Measurements from ENCODE around the gene ABHD12B.

DNA sequence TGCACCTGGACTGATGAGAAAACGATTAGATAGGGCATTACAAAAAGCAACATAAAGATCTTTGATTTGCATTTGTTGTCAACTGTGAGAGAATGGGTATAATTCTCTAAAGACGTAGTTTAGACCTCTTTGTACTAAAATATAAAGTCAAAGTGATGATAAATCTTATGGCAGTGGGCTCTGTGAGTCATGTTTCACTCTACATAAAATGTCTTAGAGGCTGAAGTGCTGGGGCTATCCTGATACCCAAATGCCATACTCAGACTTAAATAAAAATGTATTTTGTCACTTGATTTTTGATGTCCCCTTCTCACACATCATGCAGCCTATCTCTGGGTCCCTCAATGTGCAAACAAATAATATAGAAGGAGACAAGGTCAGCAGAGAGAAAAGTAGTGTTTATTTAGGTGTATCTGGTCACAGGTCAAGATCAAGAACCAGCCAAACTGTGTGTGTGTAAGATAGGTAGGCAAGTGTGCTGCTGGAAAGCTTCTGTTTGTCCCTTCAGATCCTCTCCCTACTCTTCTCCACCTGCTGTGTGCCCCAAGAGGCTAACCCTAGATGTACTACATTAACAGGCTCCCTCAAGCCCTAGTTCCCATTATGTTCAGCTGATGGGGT, 33.9 kb upstream of the ABHD12B start:
- no peak for TF ChIP-seq POLR2A (IDR thresholded peaks at IDR 0.05; ENCODE audit: low read length)
- TF ChIP-seq GATA1 (IDR thresholded peaks at IDR 0.05; ENCODE audit: low read depth, low read length): no peak
